GM03348 (cell line): Measurements from ENCODE around the gene UBA7.
"Not testable (repeated sequence)": the region's sequence is repeated elsewhere in the genome, so short reads cannot be mapped to it uniquely, and the experiment has no call there.

Experiments
- DNase-seq: peaks from one replicate; pipeline ENCODE4 v3.0.0; 2012; ENCODE audit warnings: low spot score

The UBA7 gene

GRCh38 chr3:49782277-49782676, 31.5 kb downstream of the UBA7 start:
- DNase-seq: not testable (repeated sequence)

- DNase-seq: no peak
These were observed 32.1 kb downstream of the UBA7 start for GRCh38 chr3:49781415-49782199.

GRCh38 chr3:49780975-49781365, 32.8 kb downstream of the UBA7 start:
- DNase-seq: not testable (repeated sequence)

GRCh38 chr3:49780080-49780974, 33.4 kb downstream of the UBA7 start:
- no peak for DNase-seq

- no peak for DNase-seq
These were observed 34.2 kb downstream of the UBA7 start for GRCh38 chr3:49779358-49780079.

- DNase-seq: not testable (repeated sequence)
These were observed 37.7 kb downstream of the UBA7 start for GRCh38 chr3:49776101-49776500.

- no peak for DNase-seq
These were observed 38.2 kb downstream of the UBA7 start for GRCh38 chr3:49775538-49775937.

- DNase-seq: no peak
These were observed 41.0 kb downstream of the UBA7 start for GRCh38 chr3:49772703-49773102.

- no peak for DNase-seq
These were observed 42.3 kb downstream of the UBA7 start for GRCh38 chr3:49771340-49771938.

GRCh38 chr3:49769926-49770325, 43.8 kb downstream of the UBA7 start:
- no peak for DNase-seq

- DNase-seq: no peak
These were observed 44.4 kb downstream of the UBA7 start for GRCh38 chr3:49769286-49769915.

GRCh38 chr3:49763981-49764380, 49.8 kb downstream of the UBA7 start:
- no peak for DNase-seq

GRCh38 chr3:49761661-49762060, 52.1 kb downstream of the UBA7 start:
- DNase-seq: no peak

GRCh38 chr3:49759226-49759625, 54.5 kb downstream of the UBA7 start:
- no peak for DNase-seq

- no peak for DNase-seq
These were observed 56.6 kb downstream of the UBA7 start for GRCh38 chr3:49757197-49757596.

GRCh38 chr3:49756036-49756435, 57.7 kb downstream of the UBA7 start:
- DNase-seq: no peak
